DOHH2 (cell line): ENCODE measurements around the gene TMEM132A.

Experiments used
- H3F3A ChIP-seq: fragments of 200-600 bp; sonication (generic), shearing (Covaris generic); 2 replicates; pipeline ENCODE4 v1.6.0; 2016; ENCODE audit warnings: antibody characterized with exemption, mild to moderate bottlenecking; ENCODE audit not compliant: control insufficient read depth, insufficient read depth
- H3K27ac ChIP-seq: fragments of 200-600 bp; sonication (generic); 2 replicates; pipeline ENCODE4 v1.5.1; 2014; ENCODE audit warnings: low read depth, mild to moderate bottlenecking, low read length, moderate library complexity
- H3K27me3 ChIP-seq: fragments of 200-600 bp; sonication (generic); 2 replicates; pipeline ENCODE4 v1.6.1; 2014; ENCODE audit warnings: mild to moderate bottlenecking, low read length, mixed read lengths; ENCODE audit not compliant: control insufficient read depth
- H3K36me3 ChIP-seq: fragments of 200-600 bp; sonication (generic); 2 replicates; pipeline ENCODE4 v1.6.1; 2014; ENCODE audit warnings: mild to moderate bottlenecking, low read length, moderate library complexity, mixed read lengths; ENCODE audit not compliant: control insufficient read depth
- H3K4me1 ChIP-seq: fragments of 200-600 bp; sonication (generic); 2 replicates; pipeline ENCODE4 v1.6.1; 2014; ENCODE audit warnings: mild to moderate bottlenecking, low read length, mixed read lengths; ENCODE audit not compliant: control insufficient read depth
- H3K4me2 ChIP-seq: fragments of 200-600 bp; sonication (generic); 2 replicates; pipeline ENCODE4 v1.6.0; 2014; ENCODE audit warnings: mild to moderate bottlenecking, low read length, moderate library complexity
- H3K4me3 ChIP-seq: fragments of 200-600 bp; sonication (generic); 2 replicates; pipeline ENCODE4 v1.5.1; 2014; ENCODE audit warnings: mild to moderate bottlenecking, low read length, mixed read lengths
- H3K79me2 ChIP-seq: fragments of 200-600 bp; sonication (generic); 2 replicates; pipeline ENCODE4 v1.6.1; 2014; ENCODE audit warnings: mild to moderate bottlenecking, low read length, mixed read lengths; ENCODE audit not compliant: control insufficient read depth
- H3K9me2 ChIP-seq: fragments of 200-600 bp; sonication (generic); replicated peaks from 2 replicates; pipeline ENCODE4 v1.6.1; 2014; ENCODE audit warnings: mild to moderate bottlenecking, low read length, mixed read lengths; ENCODE audit not compliant: control insufficient read depth
- H3K9me3 ChIP-seq: fragments of 200-600 bp; sonication (generic); 2 replicates; pipeline ENCODE4 v1.6.1; 2014; ENCODE audit warnings: antibody characterized with exemption, low read length, mixed read lengths; ENCODE audit not compliant: control insufficient read depth, insufficient read depth
- H4K20me1 ChIP-seq: fragments of 200-600 bp; sonication (generic); 2 replicates; pipeline ENCODE4 v1.6.0; 2014; ENCODE audit warnings: low read depth, mild to moderate bottlenecking, antibody characterized with exemption, low read length, moderate library complexity; ENCODE audit not compliant: control insufficient read depth, insufficient read depth
- CTCF ChIP-seq: fragments of 200-600 bp; sonication (generic); IDR thresholded peaks from one replicate; pipeline ENCODE4 v1.5.1; 2014; ENCODE audit warnings: antibody characterized with exemption, mild to moderate bottlenecking, low read depth, low read length; ENCODE audit not compliant: poor library complexity, severe bottlenecking
- EZH2phosphoT487 ChIP-seq: fragments of 200-600 bp; sonication (generic); IDR thresholded peaks from 2 replicates; pipeline ENCODE4 v1.6.1; 2017; ENCODE audit warnings: borderline replicate concordance, mild to moderate bottlenecking, antibody characterized with exemption, low read length, moderate library complexity, mixed read lengths

TMEM132A gene

GRCh38 chr11:60934124-60934789 lies 10.0 kb downstream of the TMEM132A start:
- Histone ChIP-seq H3K9me2 (no peaks in the 10 kb centered on the region), H3F3A (peaks cover 21% of the 10 kb centered on the region), H4K20me1 (no peaks in the 10 kb centered on the region), H3K4me2 (no peak overlapping the region), H3K9me3 (no peaks in the 10 kb centered on the region), H3K4me3 (no peak overlapping the region), H3K27me3 (no peaks in the 10 kb centered on the region), H3K4me1 (peaks cover 43% of the 10 kb centered on the region), H3K36me3 (peaks cover 21% of the 10 kb centered on the region), H3K27ac (no peak overlapping the region), H3K79me2 (no peaks in the 10 kb centered on the region)
- TF ChIP-seq EZH2phosphoT487 = no peak
- no peak for TF ChIP-seq CTCF

- peaks cover 43% of the 10 kb centered on the region for H3K4me1 ChIP-seq
- H3K27me3 ChIP-seq = no peaks in the 10 kb centered on the region
- TF ChIP-seq EZH2phosphoT487 = no peak
- no peak for TF ChIP-seq CTCF
- H3K27ac ChIP-seq = no peak overlapping the region
- H3K79me2 ChIP-seq = no peaks in the 10 kb centered on the region
- no peaks in the 10 kb centered on the region for H4K20me1 ChIP-seq
- H3K36me3 ChIP-seq = peaks cover 29% of the 10 kb centered on the region
- no peaks in the 10 kb centered on the region for H3K9me3 ChIP-seq
- no peaks in the 10 kb centered on the region for H3K9me2 ChIP-seq
- H3F3A ChIP-seq = peaks cover 21% of the 10 kb centered on the region
- no peak overlapping the region for H3K4me3 ChIP-seq
- H3K4me2 ChIP-seq = no peak overlapping the region
Measured at GRCh38 chr11:60934790-60935605, 10.7 kb downstream of the TMEM132A start.

- no peaks in the 10 kb centered on the region for H3K27me3 ChIP-seq
- H4K20me1 ChIP-seq = no peaks in the 10 kb centered on the region
- peaks cover 37% of the 10 kb centered on the region for H3K36me3 ChIP-seq
- no peaks in the 10 kb centered on the region for H3K9me3 ChIP-seq
- no peak overlapping the region for H3K4me3 ChIP-seq
- TF ChIP-seq CTCF (no peak), EZH2phosphoT487 (no peak)
- peaks cover 40% of the 10 kb centered on the region for H3K4me1 ChIP-seq
- H3K4me2 ChIP-seq = no peak overlapping the region
- no peaks in the 10 kb centered on the region for H3K9me2 ChIP-seq
- H3K27ac ChIP-seq = no peak overlapping the region
- peaks cover 19% of the 10 kb centered on the region for H3F3A ChIP-seq
- no peaks in the 10 kb centered on the region for H3K79me2 ChIP-seq
Measured at GRCh38 chr11:60935676-60936442, 11.6 kb downstream of the TMEM132A start.
